ENCODE measurements around the gene RYR3.

The RYR3 gene

DNA sequence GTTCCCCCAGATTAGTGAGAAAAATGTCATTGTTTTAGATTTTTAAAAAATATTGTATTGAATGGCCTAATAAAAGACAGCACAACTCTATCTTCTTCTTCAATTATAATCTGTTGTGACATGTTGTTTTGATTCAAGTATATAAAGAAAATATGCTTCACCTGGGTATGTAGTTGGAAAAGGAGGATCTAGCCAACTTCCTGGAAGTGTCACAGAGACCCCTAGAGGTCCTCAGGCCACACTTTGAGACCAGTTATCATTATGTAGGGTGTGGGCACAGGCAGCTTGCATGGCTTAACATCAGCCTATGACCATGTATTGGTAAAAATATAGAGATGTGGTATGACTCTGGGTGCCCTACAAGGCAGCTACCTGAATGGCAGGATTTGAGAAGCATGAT lies 14.7 kb upstream of the RYR3 start (continued):
- TF ChIP-seq ZNF10 (tag by site-specific recombination; IDR thresholded peaks at IDR 0.05) = no peak
- no peak for TF ChIP-seq ZNF324 (tag by site-specific recombination; IDR thresholded peaks at IDR 0.05)
- TF ChIP-seq ZNF677 (tag by site-specific recombination; IDR thresholded peaks at IDR 0.05) = no peak
- TF ChIP-seq, protein P1, sequence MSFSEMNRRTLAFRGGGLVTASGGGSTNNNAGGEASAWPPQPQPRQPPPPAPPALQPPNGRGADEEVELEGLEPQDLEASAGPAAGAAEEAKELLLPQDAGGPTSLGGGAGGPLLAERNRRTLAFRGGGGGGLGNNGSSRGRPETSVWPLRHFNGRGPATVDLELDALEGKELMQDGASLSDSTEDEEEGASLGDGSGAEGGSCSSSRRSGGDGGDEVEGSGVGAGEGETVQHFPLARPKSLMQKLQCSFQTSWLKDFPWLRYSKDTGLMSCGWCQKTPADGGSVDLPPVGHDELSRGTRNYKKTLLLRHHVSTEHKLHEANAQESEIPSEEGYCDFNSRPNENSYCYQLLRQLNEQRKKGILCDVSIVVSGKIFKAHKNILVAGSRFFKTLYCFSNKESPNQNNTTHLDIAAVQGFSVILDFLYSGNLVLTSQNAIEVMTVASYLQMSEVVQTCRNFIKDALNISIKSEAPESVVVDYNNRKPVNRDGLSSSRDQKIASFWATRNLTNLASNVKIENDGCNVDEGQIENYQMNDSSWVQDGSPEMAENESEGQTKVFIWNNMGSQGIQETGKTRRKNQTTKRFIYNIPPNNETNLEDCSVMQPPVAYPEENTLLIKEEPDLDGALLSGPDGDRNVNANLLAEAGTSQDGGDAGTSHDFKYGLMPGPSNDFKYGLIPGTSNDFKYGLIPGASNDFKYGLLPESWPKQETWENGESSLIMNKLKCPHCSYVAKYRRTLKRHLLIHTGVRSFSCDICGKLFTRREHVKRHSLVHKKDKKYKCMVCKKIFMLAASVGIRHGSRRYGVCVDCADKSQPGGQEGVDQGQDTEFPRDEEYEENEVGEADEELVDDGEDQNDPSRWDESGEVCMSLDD (tag by site-specific recombination; IDR thresholded peaks at IDR 0.05) = no peak

DNA sequence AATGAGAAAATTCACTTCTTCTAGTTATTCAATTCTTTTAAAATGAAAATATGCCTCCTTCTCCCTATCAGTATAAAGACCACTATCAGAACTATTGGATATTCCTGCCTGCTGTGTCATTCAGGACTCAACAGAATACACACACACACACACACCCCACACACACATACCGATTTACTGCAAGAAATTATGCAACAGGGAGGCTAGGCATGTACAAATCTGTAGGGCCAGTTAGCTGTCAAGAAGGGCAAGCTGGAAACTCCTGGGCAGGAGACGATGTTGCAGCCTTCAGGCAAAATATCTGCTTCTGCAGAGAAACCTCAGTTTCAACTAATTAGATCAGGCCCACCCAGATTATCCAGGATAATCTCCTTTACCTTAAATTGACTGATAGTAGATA lies 13.9 kb upstream of the RYR3 start:
- POLR2A ChIA-PET = no interaction called here
- CTCF ChIA-PET = interaction anchor here (0.7 to 2.7 kb wide), 4 partner anchors 90 to 433 kb away, joined by 3 to 11 read pairs (median 4); no protein-coding TSS in a partner anchor

DNA sequence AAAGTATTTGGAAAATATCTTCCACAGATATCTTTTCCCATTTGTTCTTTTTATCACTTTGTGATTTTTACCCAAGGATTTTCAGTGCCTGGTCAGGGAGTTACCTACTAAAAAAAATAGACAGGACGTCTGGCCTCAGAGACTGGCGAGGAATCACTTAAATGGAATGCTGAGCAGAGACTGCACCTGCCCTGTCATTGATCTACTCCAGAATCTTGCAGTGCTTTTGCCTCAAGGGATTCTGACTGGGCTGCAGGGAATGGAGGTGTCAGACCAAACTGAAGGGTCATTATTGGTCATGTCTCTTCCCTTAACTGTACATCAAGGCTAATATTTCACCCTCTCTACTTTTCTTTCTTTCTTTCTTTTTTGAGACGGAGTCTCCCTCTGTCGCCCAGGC lies 12.1 kb upstream of the RYR3 start:
- Histone ChIP-seq H3K9me3 (ENCODE audit: control insufficient read depth, insufficient read depth, low read depth, low read length) (no peaks in the 10 kb centered on the region), H3K4me1 (ENCODE audit: control insufficient read depth, insufficient read depth, low read length) (no peaks in the 10 kb centered on the region), H3K27ac (ENCODE audit: extremely low read depth, low read depth, low read length) (no peak overlapping the region), H3K4me3 (ENCODE audit: low read depth, low read length) (no peak overlapping the region), H3K36me3 (ENCODE audit: control insufficient read depth in 2 of 2, insufficient read depth in 1 of 2, low read length in 2 of 2) (no peaks in the 10 kb centered on the region)
- ChIA-PET CTCF (interaction anchor here (1.2 kb wide), 1 partner anchor 11 kb away, joined by 4 read pairs; no protein-coding TSS in a partner anchor), POLR2A (no interaction called here)
- no peak for TF ChIP-seq ZXDB (tag by site-specific recombination; IDR thresholded peaks at IDR 0.05)
- TF ChIP-seq, protein P2, sequence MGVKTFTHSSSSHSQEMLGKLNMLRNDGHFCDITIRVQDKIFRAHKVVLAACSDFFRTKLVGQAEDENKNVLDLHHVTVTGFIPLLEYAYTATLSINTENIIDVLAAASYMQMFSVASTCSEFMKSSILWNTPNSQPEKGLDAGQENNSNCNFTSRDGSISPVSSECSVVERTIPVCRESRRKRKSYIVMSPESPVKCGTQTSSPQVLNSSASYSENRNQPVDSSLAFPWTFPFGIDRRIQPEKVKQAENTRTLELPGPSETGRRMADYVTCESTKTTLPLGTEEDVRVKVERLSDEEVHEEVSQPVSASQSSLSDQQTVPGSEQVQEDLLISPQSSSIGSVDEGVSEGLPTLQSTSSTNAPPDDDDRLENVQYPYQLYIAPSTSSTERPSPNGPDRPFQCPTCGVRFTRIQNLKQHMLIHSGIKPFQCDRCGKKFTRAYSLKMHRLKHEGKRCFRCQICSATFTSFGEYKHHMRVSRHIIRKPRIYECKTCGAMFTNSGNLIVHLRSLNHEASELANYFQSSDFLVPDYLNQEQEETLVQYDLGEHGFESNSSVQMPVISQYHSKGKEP (tag by site-specific recombination; IDR thresholded peaks at IDR 0.05) = no peak
- TF ChIP-seq ZNF324 (tag by site-specific recombination; IDR thresholded peaks at IDR 0.05) = no peak
- TF ChIP-seq, protein P3, sequence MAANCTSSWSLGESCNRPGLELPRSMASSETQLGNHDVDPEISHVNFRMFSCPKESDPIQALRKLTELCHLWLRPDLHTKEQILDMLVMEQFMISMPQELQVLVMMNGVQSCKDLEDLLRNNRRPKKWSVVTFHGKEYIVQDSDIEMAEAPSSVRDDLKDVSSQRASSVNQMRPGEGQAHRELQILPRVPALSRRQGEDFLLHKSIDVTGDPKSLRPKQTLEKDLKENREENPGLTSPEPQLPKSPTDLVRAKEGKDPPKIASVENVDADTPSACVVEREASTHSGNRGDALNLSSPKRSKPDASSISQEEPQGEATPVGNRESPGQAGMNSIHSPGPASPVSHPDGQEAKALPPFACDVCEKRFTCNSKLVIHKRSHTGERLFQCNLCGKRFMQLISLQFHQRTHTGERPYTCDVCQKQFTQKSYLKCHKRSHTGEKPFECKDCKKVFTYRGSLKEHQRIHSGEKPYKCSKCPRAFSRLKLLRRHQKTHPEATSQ (tag by site-specific recombination; IDR thresholded peaks at IDR 0.05) = no peak
- TF ChIP-seq, protein P4, sequence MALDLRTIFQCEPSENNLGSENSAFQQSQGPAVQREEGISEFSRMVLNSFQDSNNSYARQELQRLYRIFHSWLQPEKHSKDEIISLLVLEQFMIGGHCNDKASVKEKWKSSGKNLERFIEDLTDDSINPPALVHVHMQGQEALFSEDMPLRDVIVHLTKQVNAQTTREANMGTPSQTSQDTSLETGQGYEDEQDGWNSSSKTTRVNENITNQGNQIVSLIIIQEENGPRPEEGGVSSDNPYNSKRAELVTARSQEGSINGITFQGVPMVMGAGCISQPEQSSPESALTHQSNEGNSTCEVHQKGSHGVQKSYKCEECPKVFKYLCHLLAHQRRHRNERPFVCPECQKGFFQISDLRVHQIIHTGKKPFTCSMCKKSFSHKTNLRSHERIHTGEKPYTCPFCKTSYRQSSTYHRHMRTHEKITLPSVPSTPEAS (tag by site-specific recombination; IDR thresholded peaks at IDR 0.05) = no peak
- no peak for TF ChIP-seq ZNF626 (tag by site-specific recombination; IDR thresholded peaks at IDR 0.05)
- TF ChIP-seq ZNF596 (tag by site-specific recombination; IDR thresholded peaks at IDR 0.05) = no peak
- TF ChIP-seq ZNF112 (tag by site-specific recombination; IDR thresholded peaks at IDR 0.05) = no peak
- no peak for TF ChIP-seq ZNF248 (tag by site-specific recombination; IDR thresholded peaks at IDR 0.05)
- TF ChIP-seq ZFP37 (tag by site-specific recombination; IDR thresholded peaks at IDR 0.05) = no peak

More for the DNA sequence above, 13.9 kb upstream of the RYR3 start:
- no peak overlapping the region for H3K4me3 ChIP-seq (ENCODE audit: low read depth, low read length)
- TF ChIP-seq EGR2 (tag by site-specific recombination; IDR thresholded peaks at IDR 0.05; ENCODE audit: low read depth) (no peak), ZBTB20 (tag by site-specific recombination; IDR thresholded peaks at IDR 0.05) (no peak), ZBTB48 (tag by site-specific recombination; IDR thresholded peaks at IDR 0.05) (no peak), BCL11A (tag by site-specific recombination; IDR thresholded peaks at IDR 0.05; ENCODE audit: low read depth) (no peak), ZNF157 (tag by site-specific recombination; IDR thresholded peaks at IDR 0.05) (no peak), ZNF600 (tag by site-specific recombination; IDR thresholded peaks at IDR 0.05) (no peak), ZNF114 (tag by site-specific recombination; IDR thresholded peaks at IDR 0.05) (no peak), ZNF146 (tag by site-specific recombination; IDR thresholded peaks at IDR 0.05) (no peak), ZNF677 (tag by site-specific recombination; IDR thresholded peaks at IDR 0.05) (no peak), ZNF426 (tag by site-specific recombination; IDR thresholded peaks at IDR 0.05) (no peak), ZNF501 (tag by site-specific recombination; IDR thresholded peaks at IDR 0.05) (no peak), ZNF391 (tag by site-specific recombination; IDR thresholded peaks at IDR 0.05; ENCODE audit: borderline replicate concordance, low read depth) (no peak), ZBTB7A (tag by site-specific recombination; IDR thresholded peaks at IDR 0.05; ENCODE audit: low read depth) (no peak)
- TF ChIP-seq, protein P5, sequence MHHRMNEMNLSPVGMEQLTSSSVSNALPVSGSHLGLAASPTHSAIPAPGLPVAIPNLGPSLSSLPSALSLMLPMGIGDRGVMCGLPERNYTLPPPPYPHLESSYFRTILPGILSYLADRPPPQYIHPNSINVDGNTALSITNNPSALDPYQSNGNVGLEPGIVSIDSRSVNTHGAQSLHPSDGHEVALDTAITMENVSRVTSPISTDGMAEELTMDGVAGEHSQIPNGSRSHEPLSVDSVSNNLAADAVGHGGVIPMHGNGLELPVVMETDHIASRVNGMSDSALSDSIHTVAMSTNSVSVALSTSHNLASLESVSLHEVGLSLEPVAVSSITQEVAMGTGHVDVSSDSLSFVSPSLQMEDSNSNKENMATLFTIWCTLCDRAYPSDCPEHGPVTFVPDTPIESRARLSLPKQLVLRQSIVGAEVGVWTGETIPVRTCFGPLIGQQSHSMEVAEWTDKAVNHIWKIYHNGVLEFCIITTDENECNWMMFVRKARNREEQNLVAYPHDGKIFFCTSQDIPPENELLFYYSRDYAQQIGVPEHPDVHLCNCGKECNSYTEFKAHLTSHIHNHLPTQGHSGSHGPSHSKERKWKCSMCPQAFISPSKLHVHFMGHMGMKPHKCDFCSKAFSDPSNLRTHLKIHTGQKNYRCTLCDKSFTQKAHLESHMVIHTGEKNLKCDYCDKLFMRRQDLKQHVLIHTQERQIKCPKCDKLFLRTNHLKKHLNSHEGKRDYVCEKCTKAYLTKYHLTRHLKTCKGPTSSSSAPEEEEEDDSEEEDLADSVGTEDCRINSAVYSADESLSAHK (tag by site-specific recombination; IDR thresholded peaks at IDR 0.05) = no peak
- TF ChIP-seq, protein P2 (tag by site-specific recombination; IDR thresholded peaks at IDR 0.05) = no peak
- no peak overlapping the region for H3K27ac ChIP-seq (ENCODE audit: extremely low read depth, low read depth, low read length)
- no peaks in the 10 kb centered on the region for H3K36me3 ChIP-seq (ENCODE audit: control insufficient read depth in 2 of 2, insufficient read depth in 1 of 2, low read length in 2 of 2)
- H3K9me3 ChIP-seq (ENCODE audit: control insufficient read depth, insufficient read depth, low read depth, low read length) = no peaks in the 10 kb centered on the region
- no peaks in the 10 kb centered on the region for H3K4me1 ChIP-seq (ENCODE audit: control insufficient read depth, insufficient read depth, low read length)

Data from HEK293 (cell line).